ENCODE data around the gene REXO5. TPM values are rescaled to one million over a fixed set of nuclear protein-coding genes. Genes with fewer than 3 reads are reported as not detected.

Gene REXO5, protein sequence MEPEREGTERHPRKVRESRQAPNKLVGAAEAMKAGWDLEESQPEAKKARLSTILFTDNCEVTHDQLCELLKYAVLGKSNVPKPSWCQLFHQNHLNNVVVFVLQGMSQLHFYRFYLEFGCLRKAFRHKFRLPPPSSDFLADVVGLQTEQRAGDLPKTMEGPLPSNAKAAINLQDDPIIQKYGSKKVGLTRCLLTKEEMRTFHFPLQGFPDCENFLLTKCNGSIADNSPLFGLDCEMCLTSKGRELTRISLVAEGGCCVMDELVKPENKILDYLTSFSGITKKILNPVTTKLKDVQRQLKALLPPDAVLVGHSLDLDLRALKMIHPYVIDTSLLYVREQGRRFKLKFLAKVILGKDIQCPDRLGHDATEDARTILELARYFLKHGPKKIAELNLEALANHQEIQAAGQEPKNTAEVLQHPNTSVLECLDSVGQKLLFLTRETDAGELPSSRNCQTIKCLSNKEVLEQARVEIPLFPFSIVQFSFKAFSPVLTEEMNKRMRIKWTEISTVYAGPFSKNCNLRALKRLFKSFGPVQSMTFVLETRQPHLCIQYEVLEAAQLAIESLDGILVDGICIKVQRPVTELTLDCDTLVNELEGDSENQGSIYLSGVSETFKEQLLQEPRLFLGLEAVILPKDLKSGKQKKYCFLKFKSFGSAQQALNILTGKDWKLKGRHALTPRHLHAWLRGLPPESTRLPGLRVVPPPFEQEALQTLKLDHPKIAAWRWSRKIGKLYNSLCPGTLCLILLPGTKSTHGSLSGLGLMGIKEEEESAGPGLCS
- total RNA-seq (ENCODE audit: low replicate concordance), result 2.8 and 3.9 TPM in 2 replicates

GRCh38 chr16:20806168-20807050, at the start of gene REXO5, which contains the start of gene ERI2:
Gene REXO5, plus strand, starts transcription at chr16:20806527. Its CDS starts 427 bp downstream, at chr16:20806954.
Gene ERI2, minus strand, starts transcription at chr16:20806472. Its CDS starts 42 bp downstream, at chr16:20806430.

GRCh38 chr16:20763461-20764232, 42.7 kb upstream of the REXO5 start, which contains the start of gene ACSM3:
Gene ACSM3, plus strand, starts transcription at chr16:20764014. Its CDS starts 6,021 bp downstream, at chr16:20770035.

Other genes with a start within 250 kb of the REXO5 start
- not detected in 2 replicates for gene ACSM2B, start 230.2 kb upstream of the REXO5 start, total RNA-seq (ENCODE audit: low replicate concordance)
- not detected in 2 replicates for gene ACSM1, start 108.8 kb upstream of the REXO5 start, total RNA-seq (ENCODE audit: low replicate concordance)
- gene THUMPD1, start 64.7 kb upstream of the REXO5 start, total RNA-seq (ENCODE audit: low replicate concordance), result 52.8 and 82.0 TPM in 2 replicates
- gene ACSM3, start 42.5 kb upstream of the REXO5 start, total RNA-seq (ENCODE audit: low replicate concordance), result 0.59 and 0.90 TPM in 2 replicates
- 7.8 and 16.1 TPM in 2 replicates for gene ERI2, start 55 bp upstream of the REXO5 start, total RNA-seq (ENCODE audit: low replicate concordance)
- 22.3 and 47.2 TPM in 2 replicates for gene DCUN1D3, start 93.8 kb downstream of the REXO5 start, total RNA-seq (ENCODE audit: low replicate concordance)
- 50.4 and 91.6 TPM in 2 replicates for gene LYRM1, start 94.2 kb downstream of the REXO5 start, total RNA-seq (ENCODE audit: low replicate concordance)